Colonic mucosa (tissue), 4 donors: ENCODE data around the gene GRHL1. TPM values are rescaled to one million over a fixed set of nuclear protein-coding genes. Genes with fewer than 3 reads are reported as not detected.
"Not testable (repeated sequence)": the region's sequence is repeated elsewhere in the genome, so short reads cannot be mapped to it uniquely, and the experiment has no call there.

Experiments used
- DNase-seq: peaks from one replicate; pipeline ENCODE4 v3.0.0-alpha.2; 2020
- H3K27ac ChIP-seq: fragments of 200-600 bp; one replicate; pipeline ENCODE4 v1.8.0; 2021
- H3K27me3 ChIP-seq: fragments of 200-600 bp; one replicate; pipeline ENCODE4 v1.8.0; 2021
- H3K36me3 ChIP-seq: fragments of 200-600 bp; one replicate; pipeline ENCODE4 v1.8.0; 2021
- H3K4me1 ChIP-seq: fragments of 200-600 bp; one replicate; pipeline ENCODE4 v1.8.0; 2021; ENCODE audit warnings: mild to moderate bottlenecking
- H3K4me3 ChIP-seq: fragments of 200-600 bp; one replicate; pipeline ENCODE4 v1.8.0; 2021
- H3K9ac ChIP-seq, 2 donors: one replicate each; pipeline ENCODE4 v1.7.0; 2013; ENCODE audit warnings: control low read depth in 2 of 2, low read depth in 2 of 2, low read length in 2 of 2
- H3K9me3 ChIP-seq: fragments of 200-600 bp; one replicate; pipeline ENCODE4 v1.8.0; 2021
- CTCF ChIP-seq: fragments of 200-600 bp; IDR thresholded peaks from one replicate; pipeline ENCODE4 v1.8.0; 2022; ENCODE audit warnings: antibody characterized with exemption, mild to moderate bottlenecking
- intact Hi-C: fragments of 100-400 bp; cut with DNase I; formaldehyde crosslinking; loops from one replicate; pipeline ENCODE4 v1.14.1; 2022
- total RNA-seq, 2 donors: library from RNA; stranded (reverse); fragmentation: NEBNext Ultra II Directional in 1 of 2; extraction: Animal tissue kit (Norgen Biotek cat#: 25700) in 1 of 2; gene quantifications; one replicate each; pipeline ENCODE4 v1.2.1, GENCODE V29; 2021
- donor health status: healthy.
- donor health status: DM: no; HTN: no; CAD: no.
- donor health status: DM: no; HTN: no; CAD: no.

GRHL1 gene
- total RNA-seq, 2 donors from 2014 or later, result 1.6 to 1.9 TPM

- intact Hi-C loops, result no loop called here
- H3K4me3 ChIP-seq, result no peak overlapping the region
- H3K27ac ChIP-seq, result no peak overlapping the region
- H3K9ac ChIP-seq, result no peak overlapping the region
- H3K4me1 ChIP-seq, result no peaks in the 10 kb centered on the region
- H3K36me3 ChIP-seq, result no peaks in the 10 kb centered on the region
- no peaks in the 10 kb centered on the region for H3K27me3 ChIP-seq
- no peaks in the 10 kb centered on the region for H3K9me3 ChIP-seq
- no peak for TF ChIP-seq CTCF
- DNase-seq, result no peak
Measured at GRCh38 chr2:10012963-10013461, 61.5 kb downstream of the GRHL1 start.

- H3K9me3 ChIP-seq, DNase-seq, H3K27me3 ChIP-seq, H3K4me3 ChIP-seq, H3K9ac ChIP-seq, H3K36me3 ChIP-seq, H3K4me1 ChIP-seq, H3K27ac ChIP-seq, intact Hi-C loops: not testable (repeated sequence)
Measured at GRCh38 chr2:10013651-10014417, 62.3 kb downstream of the GRHL1 start.

- intact Hi-C loops, result no loop called here
- H3K27ac ChIP-seq, result no peak overlapping the region
- H3K4me3 ChIP-seq, result no peak overlapping the region
- no peaks in the 10 kb centered on the region for H3K9me3 ChIP-seq
- H3K4me1 ChIP-seq, result no peaks in the 10 kb centered on the region
- no peak for DNase-seq
- no peak overlapping the region for H3K9ac ChIP-seq
- H3K27me3 ChIP-seq, result no peaks in the 10 kb centered on the region
- no peaks in the 10 kb centered on the region for H3K36me3 ChIP-seq
- TF ChIP-seq CTCF, result no peak
Measured at GRCh38 chr2:10014418-10015190, 63.1 kb downstream of the GRHL1 start.

GRCh38 chr2:10015376-10015989 is 64.0 kb downstream of the GRHL1 start:
- H3K36me3 ChIP-seq, H3K27ac ChIP-seq, intact Hi-C loops, H3K4me1 ChIP-seq, H3K4me3 ChIP-seq, H3K9ac ChIP-seq, H3K27me3 ChIP-seq, DNase-seq, H3K9me3 ChIP-seq: not testable (repeated sequence)

- H3K9me3 ChIP-seq, result no peaks in the 10 kb centered on the region
- DNase-seq, result no peak
- no peak overlapping the region for H3K4me3 ChIP-seq
- H3K9ac ChIP-seq, result no peak overlapping the region
- intact Hi-C loops, result no loop called here
- H3K27me3 ChIP-seq, result no peaks in the 10 kb centered on the region
- TF ChIP-seq CTCF, result no peak
- no peaks in the 10 kb centered on the region for H3K36me3 ChIP-seq
- no peaks in the 10 kb centered on the region for H3K4me1 ChIP-seq
- H3K27ac ChIP-seq, result no peak overlapping the region
Measured at GRCh38 chr2:10016001-10016801, 64.7 kb downstream of the GRHL1 start.

GRCh38 chr2:10016802-10017258 is 65.3 kb downstream of the GRHL1 start:
- Histone ChIP-seq H3K9ac (no peak overlapping the region), H3K27me3 (no peaks in the 10 kb centered on the region), H3K4me1 (no peaks in the 10 kb centered on the region), H3K9me3 (no peaks in the 10 kb centered on the region), H3K27ac (no peak overlapping the region), H3K4me3 (no peak overlapping the region), H3K36me3 (no peaks in the 10 kb centered on the region)
- DNase-seq, result no peak
- intact Hi-C loops, result no loop called here
- no peak for TF ChIP-seq CTCF
